Pancreas (tissue), 10 donors: ENCODE measurements around the gene TIMP4. TPM values are rescaled to one million over a fixed set of nuclear protein-coding genes. Genes with fewer than 3 reads are reported as not detected.

Source experiments
- ATAC-seq, 4 donors: fragments of 200-7000 bp; cut with Tn5 transposase; one replicate each; pipeline versions ENCODE4 v1.8.0 to v1.9.1; 2020; ENCODE audit warnings: mild to moderate bottlenecking in 4 of 4, moderate library complexity in 4 of 4
- DNase-seq, 6 donors: peaks; one replicate each; pipeline ENCODE4 v3.0.0-alpha.2; 2020
- FAIRE-seq: peaks from 2 replicates; lab custom pipeline; 2012; peaks lifted over from hg19 to GRCh38; lab: Jason Lieb, UNC
- H3K27ac ChIP-seq, 4 donors: fragments of 200-600 bp; sonication (generic); 1 replicate in 3 of 4; 2 replicates in 1 of 4; pipeline versions ENCODE4 v1.5.0 to v1.8.0; 2020
- H3K27me3 ChIP-seq, 4 donors: fragments of 200-600 bp; one replicate each; pipeline ENCODE4 v1.8.0; 2021
- H3K36me3 ChIP-seq, 3 donors: fragments of 200-600 bp; sonication (generic) in 1 of 3; one replicate each; pipeline versions ENCODE4 v1.5.0 to v1.8.0; 2020 to 2021
- H3K4me1 ChIP-seq, 3 donors: fragments of 200-600 bp; one replicate each; pipeline ENCODE4 v1.8.0; 2021
- H3K4me3 ChIP-seq, 4 donors: fragments of 200-600 bp; sonication (generic) in 2 of 4; one replicate each; pipeline versions ENCODE4 v1.5.0 to v1.8.0; 2020 to 2021
- H3K9me3 ChIP-seq, 4 donors: fragments of 200-600 bp; one replicate each; pipeline ENCODE4 v1.8.0; 2021
- WGBS, 2 donors: extraction: QIAGEN DNeasy Blood & Tissue Kit; methylation state at CpG; one replicate each; pipeline ENCODE4 v1.1.7; 2013; 5-methylcytosine and 5-hydroxymethylcytosine counted together
- intact Hi-C, 3 donors: fragments of 100-400 bp; cut with DNase I; formaldehyde crosslinking; loops; one replicate each; pipeline versions ENCODE4 v1.11.1 to v1.14.2; 2022
- polyA plus RNA-seq, 2 donors: library from polyadenylated mRNA; stranded (reverse); fragments of 200-250 nt; gene quantifications; one replicate each; pipeline ENCODE4 v1.2.3, GENCODE V29; 2013
- total RNA-seq, 6 donors: library from RNA; stranded (reverse); fragmentation: NEBNext Ultra II Directional in 4 of 6; extraction: Animal tissue kit (Norgen Biotek cat#: 25700) in 4 of 6; gene quantifications; one replicate each; pipeline versions ENCODE4 v1.2.1 to v1.2.4, GENCODE V29; 2021 to 2023
- TF ChIP-seq, protein P1 (sequence below), 4 donors: fragments of 200-600 bp; sonication (generic) in 3 of 4; IDR thresholded peaks; one replicate each; pipeline versions ENCODE4 v1.5.0 to v1.8.0; 2021; ENCODE audit warnings: antibody characterized with exemption in 4 of 4
- donor health status: healthy with polysubstance abuse.
- donor health status: DM: no; HTN: no; CAD: no; lungs with moderate emphysema.
- donor health status: DM: no; HTN: no; CAD: no.
- donor health status: control.
- donor health status: control.
- donor health status: Bipolar disorder and iron deficiency.
- donor health status: DM: yes; HTN: yes; CAD: no.
- donor health status: DM: no; HTN: no; CAD: no.
- donor health status: DM: no; HTN: no; CAD: no.
- donor health status: DM: yes; HTN: yes; CAD: no.

The TIMP4 gene
- total and polyA plus RNA-seq, 8 donors: 0.12 to 4.6 (median 1.4) TPM

- ATAC-seq (no peak), FAIRE-seq (no peak), DNase-seq (no peak)
- WGBS, 2 donors: 89 to 90% methylated on average over 5 of the region's 5 CpGs
- Histone ChIP-seq H3K36me3 (no peaks in the 10 kb centered on the region), H3K4me3 (no peak overlapping the region), H3K4me1 (no peaks in the 10 kb centered on the region), H3K27me3 (no peaks in the 10 kb centered on the region), H3K27ac (no peak overlapping the region), H3K9me3 (no peaks in the 10 kb centered on the region)
- intact Hi-C loops: no loop called here
- TF ChIP-seq, protein P1, sequence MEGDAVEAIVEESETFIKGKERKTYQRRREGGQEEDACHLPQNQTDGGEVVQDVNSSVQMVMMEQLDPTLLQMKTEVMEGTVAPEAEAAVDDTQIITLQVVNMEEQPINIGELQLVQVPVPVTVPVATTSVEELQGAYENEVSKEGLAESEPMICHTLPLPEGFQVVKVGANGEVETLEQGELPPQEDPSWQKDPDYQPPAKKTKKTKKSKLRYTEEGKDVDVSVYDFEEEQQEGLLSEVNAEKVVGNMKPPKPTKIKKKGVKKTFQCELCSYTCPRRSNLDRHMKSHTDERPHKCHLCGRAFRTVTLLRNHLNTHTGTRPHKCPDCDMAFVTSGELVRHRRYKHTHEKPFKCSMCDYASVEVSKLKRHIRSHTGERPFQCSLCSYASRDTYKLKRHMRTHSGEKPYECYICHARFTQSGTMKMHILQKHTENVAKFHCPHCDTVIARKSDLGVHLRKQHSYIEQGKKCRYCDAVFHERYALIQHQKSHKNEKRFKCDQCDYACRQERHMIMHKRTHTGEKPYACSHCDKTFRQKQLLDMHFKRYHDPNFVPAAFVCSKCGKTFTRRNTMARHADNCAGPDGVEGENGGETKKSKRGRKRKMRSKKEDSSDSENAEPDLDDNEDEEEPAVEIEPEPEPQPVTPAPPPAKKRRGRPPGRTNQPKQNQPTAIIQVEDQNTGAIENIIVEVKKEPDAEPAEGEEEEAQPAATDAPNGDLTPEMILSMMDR (IDR thresholded peaks at IDR 0.05): no peak
These were observed 25.8 kb upstream of the TIMP4 start for GRCh38 chr3:12184541-12184940.

DNA sequence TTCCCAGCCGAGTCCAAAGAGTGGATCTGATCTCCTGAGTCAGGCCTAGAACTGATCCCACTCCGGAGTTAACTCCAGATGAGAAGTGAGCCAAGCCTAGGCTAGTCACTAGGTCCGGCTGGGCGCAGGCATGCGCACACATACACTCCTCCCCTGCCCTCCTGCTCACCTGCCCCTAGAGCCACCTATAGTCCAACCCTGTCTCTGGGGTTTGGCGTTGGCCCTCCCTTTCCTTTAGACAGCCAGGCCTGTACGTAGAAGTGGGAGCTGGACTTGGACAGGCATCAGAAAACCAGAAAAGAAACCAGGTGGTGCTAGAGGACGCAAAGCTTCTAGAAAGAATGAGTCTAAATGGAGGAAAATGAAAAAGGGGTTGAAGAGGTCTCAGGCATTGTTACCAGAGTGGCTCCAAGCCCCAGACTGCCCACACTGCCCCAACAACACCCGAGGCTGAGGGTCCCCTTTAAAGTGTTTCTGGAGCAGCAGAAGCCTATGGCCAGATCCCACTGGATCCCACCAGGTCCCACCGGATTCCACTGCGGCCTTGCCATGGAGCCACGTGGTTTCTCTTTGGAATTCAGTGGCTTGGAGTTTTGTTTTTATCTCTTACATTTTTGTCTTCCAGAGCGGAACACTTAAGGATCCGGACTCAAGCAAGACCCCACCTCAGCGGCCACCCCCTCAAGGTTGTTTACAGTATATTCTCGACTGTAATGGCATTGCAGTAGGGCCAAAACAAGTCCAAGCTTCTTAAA lies 24.2 kb upstream of the TIMP4 start:
- no peak for FAIRE-seq
- no peaks in the 10 kb centered on the region for H3K4me1 ChIP-seq
- H3K4me3 ChIP-seq: no peak overlapping the region
- no peaks in the 10 kb centered on the region for H3K27me3 ChIP-seq
- H3K27ac ChIP-seq: no peak overlapping the region
- no peaks in the 10 kb centered on the region for H3K9me3 ChIP-seq
- intact Hi-C loops: no loop called here
- no peak for ATAC-seq
- WGBS, 2 donors: 74 to 81% methylated on average over 16 of the region's 16 CpGs
- TF ChIP-seq, protein P1 (IDR thresholded peaks at IDR 0.05): no peak
- DNase-seq: no peak
- no peaks in the 10 kb centered on the region for H3K36me3 ChIP-seq

DNA sequence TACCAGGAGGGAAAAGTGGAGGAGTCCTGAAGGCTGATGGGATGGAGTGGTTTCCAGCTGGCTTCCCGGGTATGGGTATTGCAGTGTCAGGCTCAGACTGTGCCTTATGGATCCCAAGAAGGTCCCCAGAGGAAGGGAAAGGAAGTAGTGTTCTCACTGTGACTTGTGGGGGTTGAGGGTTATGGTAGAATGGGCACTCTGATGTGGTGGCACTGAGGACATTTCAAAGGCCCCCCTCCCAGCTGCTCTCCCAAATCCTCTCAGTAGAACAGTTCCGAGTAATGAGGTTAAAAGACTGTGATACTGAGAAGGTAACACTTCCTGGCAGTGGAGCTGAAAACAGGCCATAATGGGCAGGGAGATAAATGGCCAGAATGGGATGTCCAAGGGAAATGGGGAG lies 23.1 kb upstream of the TIMP4 start:
- no peaks in the 10 kb centered on the region for H3K4me1 ChIP-seq
- TF ChIP-seq, protein P1 (IDR thresholded peaks at IDR 0.05): no peak
- DNase-seq (no peak), FAIRE-seq (no peak), ATAC-seq (no peak)
- H3K27me3 ChIP-seq: no peaks in the 10 kb centered on the region
- intact Hi-C loops: no loop called here
- WGBS, 2 donors: 66 to 87% methylated on average over 2 of the region's 2 CpGs
- H3K27ac ChIP-seq: no peak overlapping the region
- H3K4me3 ChIP-seq: no peak overlapping the region
- no peaks in the 10 kb centered on the region for H3K36me3 ChIP-seq
- no peaks in the 10 kb centered on the region for H3K9me3 ChIP-seq

DNA sequence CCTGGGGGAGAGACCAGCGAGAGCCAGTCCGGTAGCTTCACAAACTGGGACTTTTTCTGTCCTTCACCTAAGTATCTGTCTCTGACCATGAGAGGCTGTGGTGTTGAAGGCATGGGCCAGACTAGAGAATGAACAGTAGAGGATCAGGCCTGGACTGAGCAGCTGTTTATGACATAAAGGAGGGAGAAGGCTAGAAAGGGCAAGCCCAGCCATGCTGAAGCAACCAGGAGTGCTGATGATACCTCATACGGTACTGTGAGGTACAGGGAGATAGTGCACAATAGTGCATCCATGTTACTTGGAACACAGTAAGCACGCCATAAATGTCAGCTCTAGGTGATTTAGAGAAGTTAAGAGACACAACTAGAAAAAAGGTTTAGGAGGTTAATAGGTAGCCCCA lies 22.6 kb upstream of the TIMP4 start:
- Histone ChIP-seq H3K27me3 (no peaks in the 10 kb centered on the region), H3K36me3 (no peaks in the 10 kb centered on the region), H3K27ac (no peak overlapping the region), H3K4me3 (no peak overlapping the region), H3K9me3 (no peaks in the 10 kb centered on the region), H3K4me1 (no peaks in the 10 kb centered on the region)
- DNase-seq: no peak
- intact Hi-C loops: no loop called here
- TF ChIP-seq, protein P1 (IDR thresholded peaks at IDR 0.05): no peak
- FAIRE-seq: no peak
- 93% methylated on average over 4 of the region's 4 CpGs for WGBS, 2 donors
- ATAC-seq: no peak

GRCh38 chr3:12180631-12181030 lies 21.9 kb upstream of the TIMP4 start:
- ATAC-seq: no peak
- no peak overlapping the region for H3K27ac ChIP-seq
- WGBS, 2 donors: 74 to 84% methylated on average over 5 of the region's 5 CpGs
- no peaks in the 10 kb centered on the region for H3K4me1 ChIP-seq
- TF ChIP-seq, protein P1 (IDR thresholded peaks at IDR 0.05): no peak
- no peak for FAIRE-seq
- no peaks in the 10 kb centered on the region for H3K27me3 ChIP-seq
- H3K36me3 ChIP-seq: no peaks in the 10 kb centered on the region
- H3K4me3 ChIP-seq: no peak overlapping the region
- no peaks in the 10 kb centered on the region for H3K9me3 ChIP-seq
- intact Hi-C loops: no loop called here
- DNase-seq: no peak
